HCT116 (cell line): Measurements from ENCODE around the gene KLHDC4.

Source experiments
- POLR2A ChIP-seq: IDR thresholded peaks from 2 replicates; pipeline ENCODE4 v1.7.0; 2011; ENCODE audit warnings: borderline replicate concordance; ENCODE audit not compliant: insufficient read depth, insufficient read length; ENCODE audit errors: extremely low read depth
- SIN3A ChIP-seq: IDR thresholded peaks from 2 replicates; pipeline ENCODE4 v1.6.1; 2012; ENCODE audit warnings: low read depth

DNA sequence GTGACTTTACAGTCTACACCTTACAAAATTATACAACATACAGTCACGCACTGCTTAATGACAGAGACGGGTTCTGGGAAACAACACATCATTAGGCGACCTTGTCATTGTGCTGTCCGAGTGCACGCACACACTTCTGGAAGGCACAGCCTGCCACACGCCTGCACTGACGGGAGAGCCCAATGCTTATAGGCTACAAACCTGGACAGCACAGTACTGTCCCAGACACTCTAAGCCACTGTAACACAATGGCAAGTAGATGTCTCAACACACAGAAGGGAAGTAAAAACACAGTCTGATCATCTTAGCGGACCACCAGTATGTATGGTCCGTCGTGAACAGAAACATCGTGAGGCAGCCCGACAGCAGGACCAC is 29.8 kb downstream of the KLHDC4 start:
- TF ChIP-seq POLR2A (no peak), SIN3A (no peak)
